HG03354 (cell line): Measurements from ENCODE around the gene TNNI3.
A peak's percentile ranks its signal among the peaks of the same experiment; 100 is the strongest.

Experiments used
- ATAC-seq: cut with Tn5 transposase; IDR thresholded peaks from one replicate; pipeline ENCODE4 v1.9.1; 2021; ENCODE audit warnings: mild to moderate bottlenecking; ENCODE audit not compliant: unreplicated experiment, poor library complexity, severe bottlenecking

Gene TNNI3

DNA sequence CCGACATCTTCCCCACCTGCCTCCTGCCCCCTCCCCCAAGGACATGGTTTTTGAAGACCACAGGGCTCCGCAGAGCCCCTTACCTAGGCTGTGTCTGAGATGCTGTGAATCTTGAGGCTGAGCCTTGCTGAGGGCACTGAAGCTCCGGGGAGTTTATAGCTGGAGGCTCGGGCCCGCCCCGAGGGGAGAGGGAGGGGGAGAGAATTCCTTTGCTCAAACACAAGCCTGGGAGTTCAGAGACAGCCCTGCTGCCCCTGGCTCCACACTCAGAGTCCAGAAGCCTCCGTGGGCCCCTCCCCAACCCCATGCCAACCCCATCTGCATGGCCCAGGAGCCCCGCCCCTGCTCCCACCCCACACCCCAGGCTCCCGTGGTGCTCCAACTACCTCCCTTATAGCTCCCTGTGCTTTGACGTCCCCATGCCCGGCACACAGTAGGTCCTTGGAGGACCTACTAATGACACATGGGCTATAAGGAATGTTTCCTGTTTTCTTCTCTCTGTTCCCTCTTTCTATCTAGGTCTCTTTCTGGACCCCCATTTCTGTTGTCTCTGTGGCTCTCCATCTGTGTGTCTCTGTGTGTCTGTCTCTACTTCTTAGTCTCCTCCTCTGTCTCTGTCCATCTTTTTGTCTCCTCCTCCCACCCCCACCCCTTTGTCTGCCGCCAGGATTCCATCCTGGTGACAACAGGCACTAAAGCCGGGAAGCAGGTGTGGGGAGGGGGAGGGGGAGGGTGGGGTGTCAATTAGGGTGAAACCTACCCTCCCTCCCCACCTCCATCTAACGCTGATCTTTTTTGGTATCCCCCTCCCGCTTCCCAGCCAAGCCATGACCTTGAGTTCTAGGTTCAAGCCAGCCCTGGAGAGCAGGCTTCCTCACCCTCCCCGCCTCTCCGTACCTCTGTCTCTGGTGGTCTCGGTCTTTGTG lies 8.2 kb downstream of the TNNI3 start, which contains the start of gene TNNT1:
TNNT1 (minus strand) TSS at position 129 of the 926 bp plus-strand sequence. CDS start 2,049 bp downstream, outside the sequence.
- ATAC-seq: no peak

DNA sequence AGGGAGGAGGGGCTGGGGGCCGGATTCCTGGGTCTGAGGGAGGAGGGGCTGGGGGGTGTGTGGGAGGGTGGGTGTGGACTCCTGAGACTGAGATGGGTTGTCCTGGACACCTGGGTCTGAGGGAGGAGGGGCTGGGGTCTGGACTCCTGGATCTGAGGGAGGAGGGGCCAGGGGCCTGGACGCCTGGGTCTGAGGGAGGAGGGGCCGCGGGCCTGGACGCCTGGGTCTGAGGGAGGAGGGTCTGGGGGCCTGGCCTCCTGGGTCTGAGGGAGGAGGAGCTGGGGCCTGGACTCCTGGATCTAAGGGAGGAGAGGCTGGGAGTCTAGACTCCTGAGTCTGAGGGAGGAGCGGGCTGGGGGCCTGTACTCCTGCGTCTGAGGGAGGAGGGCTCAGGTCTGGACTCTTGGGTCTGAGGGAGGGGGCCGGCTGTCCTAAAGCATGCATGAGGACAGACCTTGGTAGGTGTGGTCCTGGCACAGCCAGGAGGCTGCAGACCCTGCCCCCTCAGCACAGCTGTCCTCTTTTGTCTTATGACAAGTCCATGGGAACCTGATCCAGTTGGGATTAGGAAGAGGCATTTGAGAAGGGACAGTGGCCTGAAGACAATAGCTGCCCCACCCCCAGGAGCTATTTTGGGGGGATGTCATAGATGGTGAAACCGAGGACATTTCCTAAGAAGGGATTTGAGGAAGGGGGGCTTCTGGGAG lies 9.8 kb downstream of the TNNI3 start:
- no peak for ATAC-seq

DNA sequence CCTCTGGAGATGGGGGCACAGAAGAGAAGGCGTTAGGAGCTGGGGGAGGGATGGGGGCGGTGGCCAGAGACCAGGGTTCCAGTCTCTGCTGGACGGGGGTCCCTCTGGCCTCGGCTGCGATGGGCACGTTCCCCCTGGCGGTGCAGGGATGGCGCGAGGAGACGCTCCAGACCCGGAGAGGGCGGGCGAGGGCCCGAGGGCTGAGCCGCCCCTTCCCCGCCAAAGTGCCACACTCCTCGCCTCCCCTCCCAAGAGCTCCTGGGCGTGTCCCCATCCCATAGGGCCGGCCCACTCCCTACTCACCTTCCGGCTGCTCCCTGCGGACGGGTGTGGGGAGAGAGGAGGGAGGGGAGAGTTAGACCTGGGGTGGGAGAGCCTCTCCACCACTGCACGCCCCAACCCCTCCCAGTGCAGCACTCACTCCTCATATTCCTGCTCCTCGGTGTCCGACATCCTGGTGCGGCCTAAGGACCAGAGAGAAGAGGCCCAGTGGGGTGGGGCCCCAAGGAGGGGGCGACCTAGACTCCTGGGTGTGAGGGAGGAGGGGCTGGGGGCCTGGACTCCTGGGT lies 10.7 kb downstream of the TNNI3 start:
- ATAC-seq: no peak

DNA sequence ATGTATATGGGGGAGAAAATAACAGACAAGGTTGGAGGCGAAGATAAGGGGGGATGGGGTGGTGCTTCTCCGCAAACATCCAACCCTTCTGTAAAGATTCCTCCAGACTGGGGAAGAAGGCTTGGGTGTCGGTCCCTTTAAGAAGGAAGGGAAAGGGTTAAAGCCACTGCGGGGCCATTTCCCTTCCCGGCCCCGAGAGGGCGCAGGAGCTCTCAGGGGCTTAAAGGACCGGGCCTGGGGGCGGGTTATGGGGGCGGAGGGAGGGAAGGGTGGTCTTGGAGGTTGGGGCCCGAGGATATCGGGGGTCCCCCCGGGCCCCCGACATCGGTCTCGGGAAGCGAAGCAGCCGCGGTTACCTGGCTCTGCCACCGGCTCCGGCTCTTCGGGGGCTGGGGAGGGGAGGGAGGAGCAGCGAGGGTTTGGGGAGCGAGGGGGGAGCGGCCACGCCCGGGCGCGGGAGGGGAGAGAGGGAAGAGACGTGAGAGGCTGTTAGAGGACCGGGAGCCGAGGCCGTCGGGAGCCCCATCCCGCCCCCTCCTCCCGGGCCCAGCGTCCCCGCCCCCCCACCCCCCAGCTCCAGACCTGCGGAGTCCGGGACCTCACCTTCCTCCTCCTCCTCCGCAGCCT lies 11.3 kb downstream of the TNNI3 start:
- no peak for ATAC-seq

DNA sequence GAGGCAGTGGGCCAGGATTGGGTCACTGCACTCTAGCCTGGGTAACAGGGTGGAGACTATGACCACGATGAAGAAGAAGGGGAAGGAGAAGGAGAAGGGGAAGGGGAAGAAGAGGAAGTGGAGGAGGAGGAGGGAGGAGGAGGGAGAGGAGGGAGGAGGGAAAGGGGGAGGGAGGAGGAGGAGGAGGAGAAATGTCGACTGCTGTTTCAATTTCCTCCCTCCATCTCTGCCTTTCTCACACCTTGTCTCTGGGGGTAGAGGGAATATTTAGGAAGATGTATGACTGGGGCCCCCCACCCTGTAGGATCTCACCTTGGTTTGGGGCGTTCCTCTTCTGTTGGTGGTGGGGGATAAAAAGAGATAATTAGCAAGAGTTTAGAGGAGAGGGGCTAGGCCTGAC lies 12.3 kb downstream of the TNNI3 start:
- no peak for ATAC-seq

DNA sequence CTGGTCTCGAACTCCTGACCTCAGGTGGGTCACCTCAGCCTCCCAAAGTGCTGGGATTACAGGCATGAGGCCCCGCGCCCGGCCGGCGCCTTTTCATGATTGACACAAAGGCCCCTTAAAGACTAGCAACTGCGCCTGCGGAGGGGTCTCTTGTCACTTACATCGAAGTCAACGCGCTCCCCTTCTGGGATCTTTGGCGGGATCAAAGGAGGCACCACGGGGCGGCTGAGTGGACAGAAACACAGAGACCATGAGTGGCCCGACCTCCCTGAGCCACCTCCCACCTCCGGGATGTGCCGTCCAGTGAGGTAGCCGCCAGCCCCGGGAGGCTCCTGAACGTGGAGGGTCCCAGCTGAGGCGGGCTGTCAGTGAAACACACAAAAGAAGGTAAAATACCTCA lies 15.8 kb downstream of the TNNI3 start:
- ATAC-seq: no peak

DNA sequence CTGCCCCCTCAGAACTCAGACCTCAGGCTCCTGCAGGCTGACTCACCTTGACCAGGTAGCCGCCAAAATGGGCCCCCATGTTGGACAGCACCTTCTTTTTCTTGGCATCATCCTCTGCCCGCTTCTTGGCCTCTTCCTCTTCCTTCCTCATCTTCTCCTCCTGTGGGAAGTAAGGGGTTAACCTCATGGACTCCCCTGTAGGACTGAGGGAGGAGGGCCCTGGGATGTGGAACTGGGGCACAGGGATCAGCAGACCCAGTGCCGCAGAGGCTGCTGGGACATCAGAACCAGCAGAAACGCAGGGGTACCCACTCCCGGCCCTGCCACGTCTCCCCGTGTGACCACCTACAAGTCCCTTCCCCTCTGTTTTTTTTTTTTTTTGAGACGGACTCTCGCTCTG lies 19.6 kb downstream of the TNNI3 start:
- ATAC-seq: no peak

DNA sequence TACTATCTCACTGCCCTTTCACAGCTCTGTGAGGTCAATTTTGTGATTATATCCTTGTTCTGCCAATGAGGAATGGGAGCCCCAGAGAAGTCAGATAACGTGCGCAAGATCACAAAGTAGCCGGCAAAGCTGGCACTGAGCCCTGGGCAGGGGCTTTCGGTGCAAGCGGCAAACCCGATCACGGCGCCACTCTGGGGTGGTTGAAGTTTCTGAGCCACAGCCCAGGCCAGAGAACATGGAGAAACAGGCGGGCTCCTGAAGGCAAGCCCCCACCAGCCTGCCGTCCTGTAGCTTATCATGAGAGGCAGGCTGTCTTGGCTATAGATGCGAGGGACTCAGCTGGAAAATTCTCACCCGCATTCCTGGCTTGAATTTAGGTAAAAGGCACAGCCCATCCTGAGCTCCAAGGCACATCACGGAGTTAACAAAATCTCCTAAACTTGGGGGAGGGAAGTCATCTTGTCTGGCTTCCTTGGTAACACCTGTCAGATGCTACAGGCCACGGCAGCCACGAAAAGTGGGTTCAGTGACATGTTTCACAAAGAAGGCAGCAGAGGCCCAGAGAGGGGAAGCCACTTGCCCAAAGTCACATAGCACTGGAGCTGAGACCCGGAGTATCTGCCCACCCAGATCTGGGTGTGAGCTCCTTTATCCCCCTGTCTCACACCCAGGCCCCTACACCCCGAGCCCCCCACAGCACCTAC lies 21.0 kb downstream of the TNNI3 start:
- ATAC-seq: no peak

DNA sequence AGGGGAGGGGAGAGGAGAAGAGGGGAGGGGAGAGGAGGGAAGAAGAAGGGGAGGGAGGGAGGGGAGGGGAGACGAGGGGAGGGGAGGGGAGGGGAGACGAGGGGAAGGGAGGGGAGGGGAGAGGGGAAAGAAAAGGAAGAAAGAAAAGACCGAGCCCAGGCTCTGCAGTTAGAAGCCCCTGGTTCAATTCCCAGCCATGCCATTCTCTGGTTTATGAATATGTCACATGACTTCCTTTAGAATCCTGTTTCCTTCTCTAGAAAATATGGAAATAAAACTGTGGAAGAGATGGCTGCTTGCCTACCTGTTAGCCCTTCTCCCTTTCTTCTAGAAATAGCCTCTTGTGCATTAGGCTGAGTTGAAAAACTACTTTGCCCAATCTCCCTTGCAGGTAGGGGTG lies 22.8 kb downstream of the TNNI3 start:
- ATAC-seq: no peak

DNA sequence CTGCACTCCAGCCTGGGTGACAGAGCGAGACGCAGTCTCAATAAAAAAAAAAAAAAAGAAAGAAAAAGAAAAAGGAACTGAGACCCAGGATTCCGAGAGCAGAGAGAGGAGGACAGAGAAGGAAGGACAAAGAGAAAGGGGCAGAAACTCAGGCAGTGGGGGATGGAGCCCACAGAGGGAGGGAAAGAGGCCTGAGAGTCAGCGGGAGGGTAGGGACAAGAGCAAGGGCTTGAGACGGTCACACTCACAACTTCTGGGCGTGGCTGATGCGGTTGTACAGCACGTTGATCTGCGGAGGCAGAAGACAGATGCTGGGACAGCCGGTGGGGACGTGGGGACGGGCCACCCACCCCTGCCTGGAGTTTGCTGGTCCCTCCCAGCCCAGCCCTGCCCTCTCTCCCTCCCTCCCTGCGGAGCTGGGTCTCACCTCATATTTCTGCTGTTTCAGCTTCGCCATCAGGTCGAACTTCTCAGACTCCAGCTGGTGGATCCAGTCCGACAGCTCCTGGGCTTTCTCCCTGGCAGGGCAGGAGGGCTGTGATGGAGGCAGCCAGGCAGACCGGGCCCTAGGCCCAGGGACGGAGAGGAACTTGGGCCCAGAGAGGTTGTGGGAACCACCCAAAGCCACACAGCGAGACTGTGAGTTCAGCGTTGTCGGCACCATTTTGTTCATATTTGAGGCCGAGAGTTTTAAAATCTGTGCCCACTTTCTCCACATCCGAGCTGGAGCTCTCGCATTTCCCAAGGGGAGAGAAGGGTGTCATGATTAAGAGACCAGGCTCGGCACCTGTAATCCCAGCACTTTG lies 23.7 kb downstream of the TNNI3 start:
- no peak for ATAC-seq

DNA sequence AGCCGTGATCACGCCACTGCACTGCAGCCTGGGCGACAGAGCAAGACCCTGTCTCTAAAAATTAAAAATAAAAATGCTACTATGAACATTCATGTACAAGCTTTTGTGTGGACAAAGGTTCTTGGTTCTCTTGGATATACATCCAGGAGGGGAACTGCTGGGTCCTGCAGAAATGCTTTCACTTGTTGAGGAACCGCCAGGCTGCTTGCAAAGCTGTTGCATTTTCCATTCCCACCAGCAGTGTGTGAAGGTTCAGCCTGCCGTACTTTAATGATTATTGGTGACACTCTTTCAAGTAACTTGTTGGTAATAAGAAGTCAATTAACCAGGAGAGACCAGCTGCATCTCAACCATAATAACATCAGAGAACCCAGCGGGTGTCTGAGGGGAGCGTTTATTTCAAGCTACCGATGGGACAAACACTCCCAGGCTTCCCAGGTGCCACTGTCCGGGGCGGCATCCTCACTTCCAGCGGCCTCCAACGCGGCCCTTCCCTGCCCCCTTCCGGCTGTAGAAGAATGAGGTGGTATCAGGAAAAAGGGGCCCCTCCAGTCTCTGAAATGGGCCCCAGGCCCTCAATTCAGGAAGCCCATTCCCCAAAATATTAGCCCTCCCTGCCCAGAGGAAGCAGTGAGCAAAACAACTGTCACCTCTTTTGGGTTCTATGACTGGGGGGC lies 24.9 kb downstream of the TNNI3 start:
- ATAC-seq: no peak

DNA sequence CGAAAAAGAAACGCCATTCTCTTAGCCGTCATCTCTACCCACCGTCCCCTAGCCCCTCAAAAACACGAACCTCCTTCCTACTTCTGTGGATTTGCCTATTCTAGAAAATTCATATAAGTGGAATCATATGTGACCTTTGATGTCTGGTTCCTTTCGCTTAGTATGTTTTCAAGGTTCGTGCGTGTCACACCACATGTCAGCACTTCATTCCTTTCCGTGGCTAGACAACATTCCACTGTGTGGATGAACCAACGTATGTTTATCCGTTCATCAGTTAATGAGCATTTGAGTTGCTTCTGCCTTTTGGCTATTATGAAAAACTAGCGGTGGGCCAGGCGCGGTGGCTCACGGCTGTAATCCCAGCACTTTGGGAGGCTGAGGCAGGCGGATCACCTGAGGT lies 26.1 kb downstream of the TNNI3 start:
- ATAC-seq: no peak

DNA sequence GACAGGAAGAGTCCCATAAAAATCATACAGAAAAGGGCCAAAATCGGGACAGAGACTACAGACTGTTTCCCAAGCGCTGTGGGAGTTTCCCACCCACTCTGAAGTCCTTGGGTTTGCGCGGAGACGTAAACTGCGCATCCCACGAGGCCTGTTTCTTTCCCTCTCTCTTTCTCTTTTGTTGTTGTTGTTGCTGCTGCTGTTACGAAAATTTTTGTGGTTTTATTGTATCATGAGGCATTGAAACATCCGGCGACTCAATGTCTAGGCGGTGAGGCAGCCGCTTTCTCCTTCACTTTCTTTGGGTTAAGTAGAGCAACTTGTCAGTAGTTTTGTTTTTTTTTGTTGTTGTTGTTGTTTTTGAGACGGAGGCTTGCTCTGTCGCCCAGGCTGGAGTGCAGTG lies 38.5 kb downstream of the TNNI3 start:
- no peak for ATAC-seq

DNA sequence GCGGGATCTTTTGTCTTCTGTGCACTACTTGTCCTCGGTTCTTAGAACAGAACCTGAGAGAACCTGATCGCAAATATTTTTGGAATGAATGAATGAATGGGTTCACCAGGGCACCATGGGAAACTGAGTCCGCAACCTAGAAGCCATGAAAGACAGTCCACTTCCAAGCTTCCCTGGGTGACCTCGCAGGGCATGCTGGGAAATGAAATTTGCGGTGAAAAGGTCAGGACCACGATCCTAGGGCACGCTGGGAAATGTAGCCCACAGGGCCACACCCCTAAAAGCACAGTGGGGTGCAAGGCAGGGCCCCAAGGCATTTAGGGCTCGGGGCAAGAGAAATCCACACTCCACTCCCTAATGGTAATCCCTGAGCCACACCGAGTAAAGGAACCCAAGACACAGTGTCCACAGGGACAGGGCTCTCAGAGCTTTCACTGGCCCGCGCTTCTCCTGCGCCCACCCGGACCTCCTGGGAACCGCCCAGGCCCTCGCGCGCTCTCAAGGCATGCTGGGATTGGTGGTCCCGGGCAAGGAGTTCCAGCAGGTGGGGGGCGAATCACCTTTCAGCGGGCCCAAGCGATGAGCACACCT lies 39.0 kb downstream of the TNNI3 start:
- ATAC-seq: no peak

DNA sequence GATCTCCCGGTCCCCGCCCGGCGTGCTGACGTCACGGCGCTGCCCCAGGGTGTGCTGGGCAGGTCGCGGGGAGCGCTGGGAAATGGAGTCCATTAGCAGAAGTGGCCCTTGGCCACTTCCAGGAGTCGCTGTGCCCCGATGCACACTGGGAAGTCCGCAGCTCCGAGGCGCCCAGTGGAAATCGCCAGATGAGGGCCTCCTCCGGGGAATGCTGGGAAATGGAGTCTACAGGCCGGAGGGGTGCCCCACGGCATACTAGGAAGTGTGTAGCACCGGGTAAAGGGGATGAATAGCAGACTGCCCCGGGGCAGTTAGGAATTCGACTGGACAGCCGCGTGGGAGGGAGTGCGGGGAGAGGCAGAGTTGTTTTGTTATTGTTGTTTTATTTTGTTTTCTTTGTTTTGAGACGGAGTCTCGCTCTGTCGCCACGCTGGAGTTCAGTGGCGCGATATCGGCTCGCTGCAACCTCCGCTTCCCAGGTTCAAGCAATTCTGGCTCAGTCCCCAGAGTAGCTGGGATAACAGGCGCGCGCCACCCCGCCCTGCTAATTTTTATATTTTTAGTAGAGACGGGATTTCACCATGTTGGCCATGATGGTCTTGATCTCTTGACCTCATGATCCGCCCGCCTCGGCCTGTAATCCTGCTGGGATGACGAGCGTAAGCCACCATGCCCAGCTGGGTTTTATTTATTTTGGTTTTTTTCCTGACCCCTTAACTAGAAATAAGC lies 39.7 kb downstream of the TNNI3 start:
- peak; percentile 87 for ATAC-seq

DNA sequence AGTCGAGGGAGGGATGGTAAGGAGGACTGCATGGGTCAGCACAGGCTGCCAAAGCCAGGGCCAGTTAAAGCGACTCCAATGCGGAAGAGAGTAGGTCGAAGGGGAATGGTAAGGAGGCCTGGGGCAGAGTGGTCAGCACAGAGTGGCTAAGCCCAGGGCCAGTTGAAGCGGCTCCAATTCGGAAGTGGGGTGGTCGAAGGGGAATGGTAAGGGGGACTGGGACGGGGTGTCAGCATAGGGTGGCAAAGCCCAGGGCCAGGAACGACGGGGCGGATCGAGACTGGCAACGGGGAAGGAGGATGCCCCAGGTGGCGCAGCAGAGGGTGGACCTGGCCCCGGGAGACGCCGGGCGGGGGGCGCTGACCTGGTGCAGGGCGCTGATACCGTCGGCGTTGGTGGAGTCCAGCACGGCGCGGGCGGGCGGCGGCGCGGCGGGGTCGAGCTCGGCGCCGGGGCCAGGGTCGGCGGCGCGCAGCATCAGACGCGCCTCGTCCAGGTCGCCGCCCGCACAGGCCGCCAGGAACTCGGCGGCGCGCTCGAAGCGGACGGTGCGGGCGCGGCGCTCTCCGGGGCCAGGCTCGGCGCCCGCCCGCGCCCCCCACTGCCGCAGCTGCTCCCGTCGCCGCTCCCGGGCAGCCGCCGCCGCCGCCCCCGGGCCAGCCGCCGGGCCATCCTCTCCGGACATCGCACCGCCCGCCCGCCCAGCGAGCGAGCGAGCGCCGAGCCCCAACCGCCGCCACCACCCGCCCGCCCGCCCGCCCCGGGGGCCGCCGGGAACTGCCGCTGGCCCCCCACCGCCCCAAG lies 40.5 kb downstream of the TNNI3 start, which contains the start of gene PPP1R12C:
PPP1R12C (minus strand) TSS at position 779 of the 804 bp plus-strand sequence; CDS start at position 685, 94 bp downstream.
- no peak for ATAC-seq
